Tongue (tissue), 2 donors: Measurements from ENCODE around the gene COPS3. TPM values are rescaled to one million over a fixed set of nuclear protein-coding genes. Genes with fewer than 3 reads are reported as not detected.
A peak's percentile ranks its signal among the peaks of the same experiment; 100 is the strongest.

Source experiments
- DNase-seq: peaks from one replicate; pipeline ENCODE4 v3.0.0-alpha.2; 2015
- total RNA-seq: library from RNA; depleted of rRNA; stranded (reverse); fragments of >200 nt; gene quantifications from one replicate; pipeline ENCODE4 v1.2.3, GENCODE V29; 2014

COPS3 gene
- total RNA-seq, 1 donor from 2014 or later = 86.8 TPM

- no peak for DNase-seq
Measured at GRCh38 chr17:17241656-17242055, 39.4 kb downstream of the COPS3 start.

GRCh38 chr17:17239832-17240231 is 41.2 kb downstream of the COPS3 start:
- no peak for DNase-seq

- peak; percentile 94 for DNase-seq
Measured at GRCh38 chr17:17237026-17237799, 43.8 kb downstream of the COPS3 start, which contains the start of gene FLCN. FLCN (minus strand) TSS chr17:17237168; CDS start chr17:17228137, 9,031 bp downstream.

GRCh38 chr17:17236295-17237025 is 44.6 kb downstream of the COPS3 start:
- peak; percentile 36 for DNase-seq

- DNase-seq = peak; percentile 12
Measured at GRCh38 chr17:17235212-17236174, 45.6 kb downstream of the COPS3 start.

GRCh38 chr17:17232303-17232621 is 48.8 kb downstream of the COPS3 start:
- peak; percentile 54 for DNase-seq

- DNase-seq = peak; percentile 34
Measured at GRCh38 chr17:17231621-17232302, 49.3 kb downstream of the COPS3 start.

GRCh38 chr17:17229416-17230384 is 51.3 kb downstream of the COPS3 start:
- peak; percentile 22 for DNase-seq

- no peak for DNase-seq
Measured at GRCh38 chr17:17228521-17229279, 52.3 kb downstream of the COPS3 start.

GRCh38 chr17:17227608-17228520 is 53.2 kb downstream of the COPS3 start:
- no peak for DNase-seq

GRCh38 chr17:17226451-17227265 is 54.4 kb downstream of the COPS3 start:
- DNase-seq = no peak

GRCh38 chr17:17225901-17226300 is 55.1 kb downstream of the COPS3 start:
- DNase-seq = no peak

- DNase-seq = no peak
Measured at GRCh38 chr17:17224137-17224536, 56.9 kb downstream of the COPS3 start.

GRCh38 chr17:17223736-17224135 is 57.3 kb downstream of the COPS3 start:
- no peak for DNase-seq

GRCh38 chr17:17221329-17221728 is 59.7 kb downstream of the COPS3 start:
- no peak for DNase-seq

- DNase-seq = no peak
Measured at GRCh38 chr17:17220529-17220928, 60.5 kb downstream of the COPS3 start.

GRCh38 chr17:17217995-17218394 is 63.1 kb downstream of the COPS3 start:
- DNase-seq = no peak

- no peak for DNase-seq
Measured at GRCh38 chr17:17216776-17217175, 64.3 kb downstream of the COPS3 start.
